ENCODE results near the gene SYTL3. TPM values are rescaled to one million over a fixed set of nuclear protein-coding genes. Genes with fewer than 3 reads are reported as not detected.
"Not testable (repeated sequence)": the region's sequence is repeated elsewhere in the genome, so short reads cannot be mapped to it uniquely, and the experiment has no call there.

Gene SYTL3
- total and polyA plus RNA-seq, 2 donors from 2014 or later, result 3.1 to 16.0 TPM

- no peaks in the 10 kb centered on the region for H3K36me3 ChIP-seq (ENCODE audit: control insufficient read depth in 2 of 3, insufficient read depth in 3 of 3, low read length in 3 of 3)
- no peak for DNase-seq
- H3K4me1 ChIP-seq (ENCODE audit: control insufficient read depth in 2 of 3, insufficient read depth in 2 of 3, low read depth in 1 of 3, low read length in 3 of 3), result no peaks in the 10 kb centered on the region
- no peak for TF ChIP-seq CTCF (IDR thresholded peaks at IDR 0.05; ENCODE audit: borderline replicate concordance, extremely low read depth, insufficient read depth)
- no peak overlapping the region for H3K9ac ChIP-seq (ENCODE audit: low read length in 3 of 3)
- H3K9me3 ChIP-seq (ENCODE audit: control insufficient read depth in 2 of 3, insufficient read depth in 1 of 3, low read length in 3 of 3), result no peaks in the 10 kb centered on the region
- H3K4me3 ChIP-seq (ENCODE audit: low read length in 3 of 3), result no peak overlapping the region
- no peak overlapping the region for H3K27ac ChIP-seq (ENCODE audit: low read depth in 2 of 2, low read length in 2 of 2)
- intact Hi-C loops (cut with DNase I), result loop anchor here (10.0 kb wide), 1 partner anchor 480 kb away; no protein-coding TSS in a partner anchor
- FAIRE-seq, result no peak
- H3K27me3 ChIP-seq (ENCODE audit: control insufficient read depth, insufficient read depth, low read length), result no peaks in the 10 kb centered on the region
Measured at GRCh38 chr6:158694913-158695312, 45.1 kb downstream of the SYTL3 start.

GRCh38 chr6:158697811-158698210, 48.0 kb downstream of the SYTL3 start:
- H3K36me3 ChIP-seq (ENCODE audit: control insufficient read depth in 2 of 3, insufficient read depth in 3 of 3, low read length in 3 of 3), result no peaks in the 10 kb centered on the region
- H3K9me3 ChIP-seq (ENCODE audit: control insufficient read depth in 2 of 3, insufficient read depth in 1 of 3, low read length in 3 of 3), result no peaks in the 10 kb centered on the region
- no peak for TF ChIP-seq CTCF (IDR thresholded peaks at IDR 0.05; ENCODE audit: borderline replicate concordance, extremely low read depth, insufficient read depth)
- no peak overlapping the region for H3K4me3 ChIP-seq (ENCODE audit: low read length in 3 of 3)
- FAIRE-seq (no peak), DNase-seq (no peak)
- no peaks in the 10 kb centered on the region for H3K27me3 ChIP-seq (ENCODE audit: control insufficient read depth, insufficient read depth, low read length)
- no peaks in the 10 kb centered on the region for H3K4me1 ChIP-seq (ENCODE audit: control insufficient read depth in 2 of 3, insufficient read depth in 2 of 3, low read depth in 1 of 3, low read length in 3 of 3)
- H3K9ac ChIP-seq (ENCODE audit: low read length in 3 of 3), result no peak overlapping the region
- no peak overlapping the region for H3K27ac ChIP-seq (ENCODE audit: low read depth in 2 of 2, low read length in 2 of 2)
- intact Hi-C loops (cut with DNase I), result loop anchor here (10.0 kb wide), 1 partner anchor 483 kb away; no protein-coding TSS in a partner anchor

GRCh38 chr6:158698931-158699330, 49.1 kb downstream of the SYTL3 start:
- H3K27me3 ChIP-seq (ENCODE audit: control insufficient read depth, insufficient read depth, low read length), result no peaks in the 10 kb centered on the region
- H3K4me3 ChIP-seq (ENCODE audit: low read length in 3 of 3), result no peak overlapping the region
- TF ChIP-seq CTCF (IDR thresholded peaks at IDR 0.05; ENCODE audit: borderline replicate concordance, extremely low read depth, insufficient read depth), result no peak
- no peaks in the 10 kb centered on the region for H3K9me3 ChIP-seq (ENCODE audit: control insufficient read depth in 2 of 3, insufficient read depth in 1 of 3, low read length in 3 of 3)
- DNase-seq (no peak), FAIRE-seq (no peak)
- no peaks in the 10 kb centered on the region for H3K36me3 ChIP-seq (ENCODE audit: control insufficient read depth in 2 of 3, insufficient read depth in 3 of 3, low read length in 3 of 3)
- intact Hi-C loops (cut with DNase I), result loop anchor here (10.0 kb wide), 1 partner anchor 484 kb away; no protein-coding TSS in a partner anchor
- no peak overlapping the region for H3K27ac ChIP-seq (ENCODE audit: low read depth in 2 of 2, low read length in 2 of 2)
- no peaks in the 10 kb centered on the region for H3K4me1 ChIP-seq (ENCODE audit: control insufficient read depth in 2 of 3, insufficient read depth in 2 of 3, low read depth in 1 of 3, low read length in 3 of 3)
- no peak overlapping the region for H3K9ac ChIP-seq (ENCODE audit: low read length in 3 of 3)

- not testable (repeated sequence) for H3K27ac ChIP-seq (ENCODE audit: low read depth in 2 of 2, low read length in 2 of 2); DNase-seq; H3K9ac ChIP-seq (ENCODE audit: low read length in 3 of 3); FAIRE-seq; H3K4me3 ChIP-seq (ENCODE audit: low read length in 3 of 3); H3K27me3 ChIP-seq (ENCODE audit: control insufficient read depth, insufficient read depth, low read length); H3K9me3 ChIP-seq (ENCODE audit: control insufficient read depth in 2 of 3, insufficient read depth in 1 of 3, low read length in 3 of 3); H3K36me3 ChIP-seq (ENCODE audit: control insufficient read depth in 2 of 3, insufficient read depth in 3 of 3, low read length in 3 of 3)
- intact Hi-C loops (cut with DNase I), result loop anchor here (10.0 kb wide), 1 partner anchor 284 kb away; no protein-coding TSS in a partner anchor
- H3K4me1 ChIP-seq (ENCODE audit: control insufficient read depth in 2 of 3, insufficient read depth in 2 of 3, low read depth in 1 of 3, low read length in 3 of 3), result peaks cover 0 to 10% (median 7%) of the 10 kb centered on the region in 3 donors
Measured at GRCh38 chr6:158701268-158701667, 51.4 kb downstream of the SYTL3 start.
